NCI-H1694 (cell line): ENCODE results near the gene ABHD14A.
"Not testable (repeated sequence)": the region's sequence is repeated elsewhere in the genome, so short reads cannot be mapped to it uniquely, and the experiment has no call there.

Source experiments
- DNase-seq: peaks from one replicate; lab custom pipeline; 2025; lab: John Stamatoyannopoulos, UW

The ABHD14A gene

GRCh38 chr3:51974277-51974962 is 444 bp upstream of the ABHD14A start:
- no peak for DNase-seq

GRCh38 chr3:51975852-51976549 is 1.1 kb downstream of the ABHD14A start:
- no peak for DNase-seq

GRCh38 chr3:51977446-51978142 is 2.7 kb downstream of the ABHD14A start:
- no peak for DNase-seq

GRCh38 chr3:51978143-51978502 is 3.3 kb downstream of the ABHD14A start:
- no peak for DNase-seq

GRCh38 chr3:51980253-51980652 is 5.4 kb downstream of the ABHD14A start:
- DNase-seq, result no peak

GRCh38 chr3:51982352-51982837 is 7.5 kb downstream of the ABHD14A start:
- DNase-seq, result no peak

- no peak for DNase-seq
Observed at GRCh38 chr3:51982838-51983577, 8.1 kb downstream of the ABHD14A start, which contains the start of gene ACY1. ACY1 (plus strand) TSS chr3:51983535; CDS start chr3:51984065, 530 bp downstream.

- DNase-seq, result no peak
Observed at GRCh38 chr3:51983578-51984268, 8.9 kb downstream of the ABHD14A start.

- DNase-seq, result no peak
Observed at GRCh38 chr3:51984269-51984647, 9.4 kb downstream of the ABHD14A start.

GRCh38 chr3:51985063-51985462 is 10.2 kb downstream of the ABHD14A start:
- DNase-seq, result no peak

- no peak for DNase-seq
Observed at GRCh38 chr3:51986010-51986947, 11.4 kb downstream of the ABHD14A start.

- DNase-seq, result no peak
Observed at GRCh38 chr3:51987568-51987967, 12.7 kb downstream of the ABHD14A start.

GRCh38 chr3:51988286-51989146 is 13.7 kb downstream of the ABHD14A start:
- no peak for DNase-seq

GRCh38 chr3:51990501-51990971 is 15.7 kb downstream of the ABHD14A start:
- not testable (repeated sequence) for DNase-seq

- DNase-seq, result no peak
Observed at GRCh38 chr3:51992017-51992682, 17.3 kb downstream of the ABHD14A start.

- not testable (repeated sequence) for DNase-seq
Observed at GRCh38 chr3:51993657-51994056, 18.8 kb downstream of the ABHD14A start.

- DNase-seq, result no peak
Observed at GRCh38 chr3:51994530-51994929, 19.7 kb downstream of the ABHD14A start.

- DNase-seq, result peak; percentile 67
Observed at GRCh38 chr3:51995346-51996163, 20.7 kb downstream of the ABHD14A start, which contains the start of gene RPL29. RPL29 (minus strand) TSS chr3:51995895; CDS start chr3:51995461, 434 bp downstream.
